Activated CD4-positive, alpha-beta T cell treated with anti-CD3 and anti-CD28 coated beads, Interleukin-2, amount 50 U/mL, for 4 hours (primary cell): ENCODE measurements around the gene PCDHGC4.

Source experiments
- DNase-seq, 2 experiments: peaks; one replicate each; pipeline ENCODE4 v3.0.0-alpha.2; 2020

The PCDHGC4 gene

DNA sequence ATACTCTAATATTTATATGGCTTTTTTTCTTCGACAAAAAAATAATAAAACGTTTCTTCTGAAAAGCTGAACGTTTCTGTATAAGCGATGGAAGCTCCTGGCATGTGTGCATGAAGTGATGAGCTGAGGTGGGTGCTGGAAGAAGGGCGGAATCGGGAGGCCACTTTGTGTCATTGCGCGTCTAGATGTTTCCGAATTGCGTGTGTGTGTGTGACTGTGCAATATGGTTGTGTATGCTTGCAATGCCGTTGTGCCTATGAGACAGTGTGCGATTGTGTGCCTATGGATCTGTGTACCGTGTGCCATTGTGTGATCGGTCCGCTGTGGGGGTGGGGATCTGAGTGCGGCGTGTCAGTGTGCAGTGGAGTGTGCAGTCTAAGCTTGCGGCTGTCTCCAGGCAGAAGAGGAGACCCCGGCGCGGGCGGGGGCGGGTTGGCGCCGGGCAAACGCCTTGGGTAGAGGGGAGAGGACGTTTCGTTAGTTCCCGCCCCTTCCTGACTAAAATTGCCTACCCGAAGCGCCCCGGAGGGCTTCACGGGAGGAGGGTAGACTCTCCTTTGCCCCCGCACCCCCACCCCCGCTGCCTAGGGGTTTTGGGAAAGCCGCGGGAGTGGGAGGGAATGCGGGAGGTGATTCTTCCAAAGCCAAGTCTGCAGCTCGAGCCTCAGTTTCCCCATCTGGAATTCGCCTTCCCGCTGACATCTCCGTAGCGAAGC lies 28.2 kb downstream of the PCDHGC4 start:
- peak; percentile 19 to 23 for DNase-seq

DNA sequence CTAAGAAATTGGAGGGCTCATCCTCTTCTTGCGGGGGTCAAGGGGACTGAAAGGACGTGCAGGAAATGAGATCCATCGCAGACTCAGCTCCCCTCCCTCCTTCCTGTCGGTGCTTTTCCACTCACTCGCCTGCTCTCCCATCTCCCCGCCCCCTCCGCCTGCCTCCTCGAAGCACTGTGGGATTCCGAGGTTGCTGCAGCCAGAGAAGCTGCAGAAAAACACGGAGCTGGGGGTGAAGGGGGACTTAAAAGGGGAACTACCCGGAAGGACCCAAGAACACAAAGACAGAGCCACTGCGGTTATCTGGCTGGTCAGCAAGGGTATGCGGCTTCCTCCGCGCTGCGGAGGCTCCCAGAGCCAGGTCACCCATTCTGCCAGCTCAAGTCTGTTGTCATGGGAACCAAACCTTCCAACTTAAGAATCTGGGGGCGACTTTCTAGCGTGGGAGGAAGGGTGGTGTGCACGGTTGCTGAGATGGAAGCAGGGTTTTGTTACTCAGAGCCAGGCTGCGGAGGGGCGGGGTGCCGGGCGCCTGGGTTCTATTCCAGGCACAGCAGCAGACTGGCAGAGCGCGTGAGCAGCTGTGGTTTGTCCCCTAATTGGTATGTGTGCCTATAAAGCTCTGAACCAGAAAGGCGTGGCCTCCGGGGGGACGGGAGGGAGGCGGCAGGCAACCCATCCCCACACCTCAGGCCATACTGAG lies 28.9 kb downstream of the PCDHGC4 start:
- DNase-seq: peak; percentile 64 to 75

DNA sequence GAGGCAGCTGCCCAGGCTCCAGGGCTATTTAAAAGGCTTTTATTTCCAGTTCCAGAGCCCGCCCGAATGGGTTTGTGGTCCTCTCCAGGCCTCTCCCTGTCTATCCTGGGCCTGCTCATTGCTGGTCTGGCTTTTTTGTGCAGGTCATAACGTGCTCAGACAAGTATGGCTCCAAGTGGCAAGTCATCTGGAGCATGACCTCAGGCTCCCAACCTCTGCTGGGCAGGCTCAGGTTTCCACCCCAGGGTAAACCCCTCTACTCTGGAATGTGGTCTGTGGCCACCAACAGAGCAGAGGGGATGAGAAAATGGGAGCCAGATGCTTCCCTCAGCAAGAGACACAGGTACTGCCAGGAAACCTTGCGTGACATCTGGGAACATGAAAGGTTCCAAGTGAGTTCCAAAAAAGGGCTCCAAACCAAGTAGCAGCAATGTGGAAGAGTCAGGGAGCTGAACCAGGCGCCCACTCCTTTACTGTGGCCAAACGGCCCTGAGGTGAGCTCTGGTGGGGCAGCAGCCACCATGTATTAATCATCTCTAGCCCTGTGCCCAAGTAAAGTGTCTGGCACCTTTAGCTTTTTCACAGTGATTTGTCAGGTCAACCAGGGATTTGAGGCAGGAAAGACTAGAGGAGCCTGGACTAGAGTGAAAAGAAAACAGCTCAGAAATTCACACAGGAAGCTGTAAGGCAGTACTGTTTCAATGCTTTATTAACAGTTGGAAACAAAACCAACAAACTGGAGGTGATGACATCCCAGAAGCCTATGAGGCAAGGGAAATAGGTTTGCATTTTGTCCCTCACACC lies 29.7 kb downstream of the PCDHGC4 start:
- DNase-seq: no peak

DNA sequence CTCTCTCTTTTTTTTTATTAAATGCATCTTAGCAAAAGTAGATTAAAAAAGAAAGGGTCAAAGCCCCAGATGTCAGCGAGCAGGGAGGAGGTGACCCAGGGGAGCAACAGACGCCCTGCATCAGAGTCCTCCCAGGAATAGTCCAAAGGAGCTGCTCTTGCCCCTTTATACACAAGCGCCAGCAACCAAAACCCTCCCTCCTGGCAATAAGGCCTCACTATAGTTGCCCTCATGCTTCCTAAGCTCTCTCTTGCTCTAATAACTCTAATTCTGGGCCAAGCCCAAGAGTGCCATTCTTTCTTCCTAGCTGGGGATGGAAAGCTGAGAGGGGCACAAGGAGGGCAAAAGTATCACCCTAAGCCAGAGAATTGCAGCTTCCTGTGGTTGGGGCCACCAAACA lies 30.3 kb downstream of the PCDHGC4 start:
- DNase-seq: no peak

DNA sequence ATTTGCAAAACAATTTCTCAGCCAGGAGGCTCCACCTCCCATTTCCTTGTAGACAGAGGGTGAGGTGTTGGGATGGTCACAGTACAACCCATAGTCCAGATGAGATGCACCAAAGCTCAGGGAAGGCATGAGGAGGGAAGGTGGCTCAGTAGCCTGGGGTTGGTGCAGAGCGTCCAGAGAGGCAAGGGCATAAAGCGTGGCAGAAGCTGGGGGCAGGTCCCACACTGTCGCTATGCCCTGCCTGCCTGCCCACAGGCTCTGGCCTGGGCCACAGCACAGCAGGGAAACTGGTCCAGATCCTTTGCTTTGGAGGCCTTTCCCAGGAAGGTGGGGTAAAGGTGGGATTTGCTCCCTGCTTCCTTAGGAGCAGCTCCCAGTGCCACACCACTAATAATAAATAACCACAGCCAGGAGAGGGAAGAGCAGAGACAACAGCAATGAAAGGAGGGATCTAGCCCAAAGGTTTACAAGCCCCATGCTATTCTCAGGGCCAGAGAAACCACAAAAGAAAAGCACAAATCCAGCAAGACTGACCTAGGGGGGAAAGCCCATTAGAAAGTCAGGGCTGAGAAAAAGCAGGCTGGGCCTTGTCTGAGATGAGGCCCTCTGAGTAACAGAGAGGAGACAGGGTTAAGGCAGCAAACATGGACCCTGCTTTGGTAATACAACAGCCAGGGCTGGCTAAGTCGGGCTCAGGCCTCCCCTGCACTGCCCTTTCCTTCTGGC lies 31.3 kb downstream of the PCDHGC4 start:
- DNase-seq: no peak

DNA sequence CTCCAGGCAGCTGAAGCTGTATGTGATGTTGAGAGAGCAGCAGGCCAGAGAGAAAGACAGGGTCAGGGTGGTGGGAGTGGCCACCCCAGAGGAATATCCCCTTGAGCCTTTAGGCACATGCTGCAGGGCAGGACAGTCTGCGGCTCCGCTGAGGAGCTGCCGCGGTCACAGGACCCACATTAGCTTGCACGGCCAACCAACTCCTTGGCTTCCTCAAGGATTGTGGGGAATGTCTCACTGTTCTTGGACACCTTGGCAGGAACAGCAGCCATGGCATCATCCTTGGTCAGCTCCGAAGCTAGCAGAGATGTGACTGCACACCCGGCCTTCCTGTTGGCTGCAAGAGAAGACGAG lies 31.8 kb downstream of the PCDHGC4 start:
- DNase-seq: no peak

DNA sequence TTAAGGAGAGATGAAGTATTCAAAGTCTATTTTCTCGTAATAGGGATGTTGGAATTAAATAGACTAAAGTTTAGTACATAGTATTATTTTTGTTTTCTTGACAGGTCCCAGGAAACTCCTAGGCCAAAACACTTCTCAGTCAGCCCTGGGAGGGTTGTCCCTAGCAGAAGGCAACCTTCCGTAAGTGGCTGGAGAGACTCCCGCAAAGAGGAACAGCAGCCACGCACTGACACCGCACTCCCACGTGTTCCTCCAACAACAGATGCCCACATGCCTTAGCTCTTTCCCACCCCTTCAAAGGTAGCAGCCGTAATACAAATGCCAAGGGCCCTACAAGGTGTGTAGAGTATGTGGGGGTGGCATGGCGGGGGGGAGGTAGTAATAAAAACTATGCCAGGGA lies 32.5 kb downstream of the PCDHGC4 start:
- no peak for DNase-seq

DNA sequence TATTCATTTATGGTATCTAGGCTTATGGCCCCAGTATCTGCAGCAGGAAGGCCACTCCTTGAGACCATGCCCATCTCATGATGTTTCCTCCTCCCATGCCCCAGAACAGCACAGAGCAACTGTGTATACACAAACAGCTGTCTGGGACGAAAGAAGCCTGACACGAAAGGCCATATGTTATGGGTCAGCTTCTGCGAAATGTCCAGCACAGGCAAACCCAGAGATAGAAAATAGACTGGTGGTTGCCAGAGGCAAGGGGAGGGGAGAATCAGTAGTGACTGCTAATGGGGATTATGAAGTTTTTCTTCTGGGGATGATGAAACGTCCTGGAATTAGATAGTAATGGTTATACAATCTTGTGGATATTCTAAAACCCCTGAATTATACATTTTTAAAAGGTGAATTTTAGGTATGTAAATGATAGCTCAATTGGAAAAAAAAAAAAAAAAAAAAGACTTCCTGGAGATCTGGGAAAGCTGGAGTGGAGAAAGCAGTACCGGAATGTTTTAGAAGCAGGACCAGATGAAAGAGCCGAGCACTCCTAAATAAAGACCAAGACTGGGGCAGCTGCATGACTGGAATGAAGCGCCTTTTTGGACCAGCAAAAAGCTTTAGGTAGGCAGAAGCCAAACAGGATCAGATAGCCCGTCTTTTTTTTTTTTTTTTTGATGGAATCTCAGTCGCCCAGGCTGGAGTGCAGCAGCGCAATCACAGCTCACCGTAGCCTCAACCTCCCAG lies 33.2 kb downstream of the PCDHGC4 start:
- no peak for DNase-seq

DNA sequence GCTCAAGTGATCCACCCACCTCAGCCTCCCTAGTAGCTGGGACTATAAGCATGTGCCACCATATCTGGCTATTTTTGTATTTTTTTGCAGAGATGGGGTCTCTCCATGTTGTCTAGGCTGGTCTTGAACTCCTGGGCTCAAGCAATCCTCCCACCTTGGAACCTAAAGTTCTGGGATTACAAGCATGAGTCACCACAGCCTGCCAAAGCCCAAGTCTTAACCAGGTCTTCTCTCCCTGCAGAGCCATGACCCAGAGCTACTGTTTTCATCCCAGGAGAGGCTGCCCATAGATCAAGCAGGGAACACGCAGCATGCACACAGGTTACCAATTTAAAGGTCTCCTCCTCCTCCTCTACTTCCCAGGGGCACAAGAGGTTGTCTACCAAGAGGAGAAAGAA lies 33.8 kb downstream of the PCDHGC4 start:
- DNase-seq: no peak

DNA sequence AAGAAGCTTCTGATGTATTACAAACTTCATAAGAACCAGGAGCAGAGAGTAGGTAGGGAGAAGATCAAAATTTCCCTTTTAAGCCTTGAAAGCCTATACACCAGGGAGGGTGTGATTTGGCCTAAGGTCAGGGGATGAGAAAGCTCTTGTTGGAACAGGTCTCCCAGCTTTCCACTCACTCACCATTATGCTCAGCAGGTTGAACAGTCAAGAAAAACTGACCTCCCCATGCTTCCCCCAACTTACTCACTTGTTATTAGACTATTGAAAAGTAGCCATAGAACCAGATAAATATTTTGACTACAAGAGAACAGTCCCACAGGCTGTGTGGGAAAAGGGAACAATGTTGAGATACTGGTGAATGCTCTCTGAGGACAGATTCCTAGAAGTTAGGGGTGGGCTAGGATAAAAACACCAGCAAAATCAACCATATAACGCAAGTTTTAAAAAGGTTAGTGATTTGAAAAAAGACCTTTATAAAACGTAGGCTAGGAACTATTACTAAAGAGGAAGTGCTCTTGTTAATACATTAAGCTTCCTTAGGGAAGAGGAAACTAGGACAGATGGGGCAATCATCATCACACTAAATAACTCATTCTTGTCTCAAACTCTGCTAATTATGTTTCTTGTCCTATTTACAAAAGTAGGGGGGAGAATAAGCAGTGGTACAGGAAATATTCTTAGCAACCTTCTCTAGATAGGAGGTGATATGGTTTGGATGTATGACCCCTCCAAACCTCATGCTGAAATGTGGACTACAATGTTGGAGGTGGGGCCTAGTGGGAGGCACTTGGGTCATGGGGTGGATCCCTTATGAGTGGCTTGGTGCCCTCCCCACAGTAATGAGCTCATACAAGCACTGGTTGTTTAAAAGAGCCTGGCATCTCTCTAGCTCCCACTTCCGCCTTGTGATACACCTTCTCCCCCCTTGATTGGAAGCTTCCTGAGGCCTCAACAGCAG lies 35.1 kb downstream of the PCDHGC4 start:
- no peak for DNase-seq

DNA sequence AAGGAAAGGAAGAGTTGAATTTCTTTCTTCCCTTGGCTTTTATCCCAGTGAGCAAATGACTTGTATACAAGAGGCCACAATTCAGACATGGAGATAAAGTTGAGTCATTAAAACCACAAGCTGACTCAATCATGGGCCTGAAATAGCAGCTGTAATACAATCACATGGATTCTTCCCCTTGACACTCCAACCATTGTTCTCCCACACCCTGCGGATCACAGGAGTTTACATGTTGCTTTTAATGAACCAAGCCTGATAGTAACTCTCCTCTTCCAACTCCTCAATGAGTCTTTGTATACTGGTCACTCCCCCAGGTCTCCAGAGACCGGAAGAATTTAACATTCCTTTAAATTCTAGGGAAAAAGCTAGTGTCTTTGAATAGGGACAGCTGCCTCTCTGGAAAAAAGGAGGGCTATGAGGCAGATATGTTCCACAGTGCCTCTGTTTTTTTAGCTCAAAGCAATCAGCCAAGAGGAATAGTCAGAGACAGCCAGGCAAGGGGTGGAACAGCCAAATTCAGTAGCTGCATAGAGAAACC lies 36.5 kb downstream of the PCDHGC4 start:
- no peak for DNase-seq

DNA sequence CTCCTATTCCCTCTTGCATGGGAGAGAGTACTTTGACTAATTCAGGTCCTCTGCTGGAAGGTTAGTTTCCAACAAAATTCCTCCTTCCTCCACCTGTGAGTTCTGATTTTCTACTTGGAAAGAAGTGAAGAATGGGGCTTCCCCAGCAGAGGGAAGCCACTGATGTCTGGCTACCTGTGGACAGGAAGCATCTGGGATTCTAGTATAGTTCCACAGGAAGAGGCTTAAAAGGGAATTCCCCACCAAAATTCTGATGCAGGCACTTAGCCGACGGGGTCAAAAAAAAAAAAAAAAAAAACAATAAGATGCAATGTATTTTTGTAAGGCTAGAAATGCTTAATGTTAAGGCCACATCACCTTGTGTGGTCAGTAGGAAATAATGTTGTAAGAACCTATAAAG lies 37.5 kb downstream of the PCDHGC4 start:
- no peak for DNase-seq

DNA sequence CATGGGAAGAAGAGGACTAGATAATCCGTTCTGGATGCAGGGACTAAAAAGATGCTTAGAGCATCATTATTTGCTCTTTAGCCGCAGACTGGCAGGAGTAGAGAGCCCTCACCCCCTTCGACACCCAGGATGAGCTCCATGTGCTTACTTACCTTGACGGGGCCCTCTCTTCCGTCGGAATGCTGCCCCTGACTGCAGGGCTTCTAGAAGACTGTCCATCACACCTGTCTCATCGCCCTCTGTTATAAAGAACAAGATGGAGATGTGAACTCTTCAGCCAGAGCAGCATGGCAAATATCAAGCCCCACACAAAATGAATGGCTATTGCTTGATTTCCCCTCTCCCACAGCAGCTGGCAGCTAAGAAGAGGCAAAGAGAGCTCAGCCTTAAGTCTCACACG lies 39.2 kb downstream of the PCDHGC4 start:
- DNase-seq: no peak

DNA sequence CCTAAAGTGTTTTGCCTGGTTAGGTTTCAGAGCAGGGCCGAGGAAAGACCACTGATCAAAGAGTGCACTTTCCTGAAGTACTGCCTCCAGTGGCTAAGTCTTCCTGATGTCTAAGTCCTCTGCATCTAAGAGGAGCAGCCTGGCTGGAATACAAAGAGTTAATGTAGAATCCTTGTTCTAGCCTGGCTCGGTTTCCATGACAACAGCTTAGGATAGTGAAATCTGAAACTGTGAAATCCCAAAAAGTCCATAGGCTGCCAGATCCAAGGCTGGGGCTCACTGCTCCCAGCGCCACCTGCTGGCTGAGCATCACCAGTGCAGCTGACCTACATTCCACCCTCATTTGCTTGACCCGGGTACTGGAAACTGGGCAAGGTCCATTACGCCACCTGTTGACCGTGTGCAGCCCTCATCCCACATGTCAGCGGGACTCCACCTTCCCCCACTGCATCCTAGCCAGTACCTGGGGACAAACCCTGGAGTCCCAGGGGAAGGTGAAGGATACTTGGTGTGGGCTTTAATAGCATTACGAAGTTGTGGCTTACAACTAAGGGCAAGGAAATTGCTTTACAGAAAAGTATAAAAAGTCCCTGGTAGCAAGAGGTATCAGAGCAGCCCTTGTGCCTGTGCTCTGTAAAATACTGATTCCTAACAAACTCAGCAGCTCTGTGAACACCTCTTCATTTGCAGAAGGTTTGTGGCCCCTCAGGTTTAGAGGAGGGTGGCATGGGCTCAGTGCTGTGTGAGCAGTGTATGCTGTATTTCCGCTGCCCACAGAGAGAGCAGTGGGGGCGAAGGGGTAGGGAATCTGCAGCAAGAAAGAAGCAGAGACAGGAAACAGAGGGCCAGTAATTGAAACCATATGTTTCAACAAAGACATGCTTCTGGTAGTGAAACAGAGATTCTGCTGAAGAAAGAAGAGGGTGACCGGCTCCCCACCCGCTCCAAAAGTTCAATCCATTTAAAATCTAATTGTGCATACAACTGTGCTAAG lies 40.1 kb downstream of the PCDHGC4 start:
- DNase-seq: peak; percentile 25 to 33

DNA sequence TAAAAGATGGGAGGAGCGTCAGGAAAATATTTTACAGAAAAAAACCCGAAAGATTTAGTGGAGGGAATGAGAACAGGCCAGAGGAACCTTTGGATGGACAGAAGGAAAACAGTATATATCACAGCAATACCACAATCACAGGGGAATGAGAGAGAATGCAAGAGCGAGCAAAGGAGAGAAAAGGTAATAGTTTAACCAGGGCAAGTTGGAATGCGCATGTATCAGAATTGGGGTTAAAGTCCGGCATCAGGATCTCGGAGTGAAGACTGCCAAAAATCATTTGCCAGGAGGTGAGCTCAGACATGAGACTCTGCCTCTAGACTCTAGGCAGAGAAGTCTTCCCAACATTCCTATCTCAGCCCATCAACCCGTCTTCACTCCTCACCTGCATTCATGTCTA lies 40.8 kb downstream of the PCDHGC4 start:
- DNase-seq: no peak

DNA sequence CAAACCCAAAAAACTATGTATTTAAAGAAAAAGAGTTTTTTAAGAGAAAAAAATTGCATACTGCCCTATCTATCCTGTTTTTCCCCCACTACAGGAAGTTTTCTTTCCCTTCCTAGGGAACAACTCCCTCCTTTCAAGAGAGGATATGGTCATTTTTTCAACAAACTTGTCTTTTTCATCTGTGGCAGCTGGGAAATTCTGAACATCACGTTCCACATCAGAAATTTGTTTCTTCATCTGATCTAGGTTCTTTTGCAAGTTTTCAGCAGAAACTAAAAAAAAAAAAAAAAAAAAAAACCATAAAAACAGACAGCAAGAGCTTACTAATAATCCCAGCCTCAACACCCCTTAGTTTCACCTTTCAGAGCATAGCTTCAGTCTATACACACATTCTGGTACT lies 42.6 kb downstream of the PCDHGC4 start:
- DNase-seq: no peak

DNA sequence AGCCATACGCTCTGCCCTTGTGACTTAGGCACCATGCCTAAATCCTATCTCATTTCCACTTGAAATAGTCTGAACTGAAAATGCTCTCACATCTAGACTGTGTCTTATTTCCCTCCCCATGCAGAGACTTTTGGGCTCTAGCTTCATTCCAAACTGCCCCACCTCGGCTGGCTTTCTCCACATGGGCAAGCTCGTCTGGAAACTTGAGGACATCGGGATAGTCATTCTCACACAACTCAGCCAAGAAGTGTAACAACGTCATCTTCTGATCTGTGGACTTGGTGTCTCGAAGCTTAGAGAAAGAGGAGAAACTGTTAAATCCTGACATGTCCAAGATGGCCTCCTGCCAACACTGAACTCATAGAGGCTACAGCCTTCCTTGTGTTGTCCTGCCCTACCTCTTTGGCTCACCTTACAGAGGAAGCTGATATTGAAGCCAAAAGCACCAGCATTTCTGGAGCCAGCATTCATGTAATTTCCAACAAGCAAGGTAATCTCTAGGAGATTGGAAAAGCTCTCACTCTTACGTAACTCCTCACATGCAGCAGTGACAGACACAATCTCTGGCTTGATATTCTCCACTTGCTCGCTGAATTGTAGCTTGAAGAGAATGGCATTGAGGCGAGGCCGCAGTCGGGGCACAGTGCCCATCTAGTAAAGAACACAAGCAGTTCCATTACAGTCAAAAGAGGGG lies 43.6 kb downstream of the PCDHGC4 start:
- no peak for DNase-seq

DNA sequence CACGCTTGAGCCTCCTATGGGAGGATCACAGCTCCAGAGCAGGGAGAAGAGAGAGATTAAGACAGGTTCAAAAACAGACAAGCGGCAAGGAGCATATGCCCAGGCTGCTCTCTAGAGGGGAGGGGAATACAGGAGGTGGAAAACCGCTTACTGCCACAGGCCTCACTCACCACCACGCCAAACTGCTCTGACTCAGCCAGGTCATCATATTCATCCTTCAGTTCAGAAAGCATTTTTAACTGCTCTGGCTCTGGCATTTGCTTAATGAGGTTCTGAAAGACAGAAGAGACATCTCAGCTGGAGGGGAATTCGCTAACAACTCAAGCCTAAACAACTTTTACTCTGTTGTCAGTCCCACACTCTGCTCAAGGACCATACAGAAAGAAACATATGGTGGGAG lies 44.2 kb downstream of the PCDHGC4 start:
- no peak for DNase-seq

DNA sequence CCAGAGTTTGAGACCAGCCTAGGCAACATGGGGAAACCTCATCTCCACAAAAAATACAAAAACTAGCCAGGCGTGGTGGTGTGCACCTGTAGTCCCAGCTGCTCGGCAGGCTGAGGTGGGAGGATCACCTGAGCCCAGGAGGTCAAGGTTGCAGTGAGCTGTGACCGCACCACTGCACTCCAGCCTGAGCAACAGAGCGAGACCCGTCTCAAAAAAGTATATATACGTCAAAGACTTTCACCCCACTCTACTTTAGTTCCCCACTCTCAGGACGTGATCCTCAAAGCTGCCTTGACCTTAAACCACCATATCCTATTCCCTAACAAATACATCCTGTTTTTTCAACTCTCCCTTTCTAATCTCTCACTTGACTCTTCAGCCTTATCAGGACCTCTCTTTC lies 45.0 kb downstream of the PCDHGC4 start:
- DNase-seq: no peak
